Ureter (tissue), 1 donor: ENCODE data around the gene OR52N2. TPM values are rescaled to one million over a fixed set of nuclear protein-coding genes. Genes with fewer than 3 reads are reported as not detected.

Source experiments
- DNase-seq: peaks from one replicate; pipeline ENCODE4 v3.0.0-alpha.2; 2020; ENCODE audit warnings: low spot score
- total RNA-seq: library from RNA; stranded (reverse); gene quantifications from one replicate; pipeline ENCODE4 v1.2.4, GENCODE V29; 2023
- donor health status: DM: yes; HTN: yes; CAD: no.

The OR52N2 gene
- total RNA-seq, result not detected

DNA sequence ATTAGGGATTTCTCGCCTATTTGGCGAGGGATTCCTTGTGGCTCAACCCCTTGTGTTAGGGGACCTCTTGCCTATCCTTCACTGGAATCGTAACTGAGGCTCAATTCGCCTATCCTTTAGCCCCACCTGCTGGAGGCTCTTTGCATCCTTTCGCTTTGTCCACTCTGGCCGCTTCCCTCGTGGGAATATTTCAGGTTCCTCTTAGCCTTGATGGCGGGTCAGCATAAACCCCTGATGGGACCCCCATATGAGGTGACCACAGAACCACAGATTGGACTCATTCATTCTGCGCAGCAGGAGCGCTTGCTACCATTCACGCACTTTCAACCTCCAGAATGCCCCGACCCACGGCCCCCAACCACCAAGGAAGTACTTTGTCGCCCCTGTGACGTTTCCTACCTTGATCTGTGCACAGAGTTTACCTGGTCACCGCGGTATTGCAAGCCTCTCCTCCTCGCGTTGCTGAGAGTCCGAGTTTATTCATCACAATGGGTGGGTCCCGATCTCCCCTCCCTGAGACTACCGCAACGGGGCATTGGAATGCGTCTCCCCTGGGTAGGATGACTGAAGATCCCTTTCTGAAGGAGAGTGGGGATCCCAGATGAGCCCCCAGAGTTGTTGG is at the start of gene OR52N2:
TSS of gene OR52N2 (plus strand) at position 425 of the 622 bp plus-strand sequence. CDS start 11,412 bp downstream, outside the sequence.
- peak; percentile 79 for DNase-seq

DNA sequence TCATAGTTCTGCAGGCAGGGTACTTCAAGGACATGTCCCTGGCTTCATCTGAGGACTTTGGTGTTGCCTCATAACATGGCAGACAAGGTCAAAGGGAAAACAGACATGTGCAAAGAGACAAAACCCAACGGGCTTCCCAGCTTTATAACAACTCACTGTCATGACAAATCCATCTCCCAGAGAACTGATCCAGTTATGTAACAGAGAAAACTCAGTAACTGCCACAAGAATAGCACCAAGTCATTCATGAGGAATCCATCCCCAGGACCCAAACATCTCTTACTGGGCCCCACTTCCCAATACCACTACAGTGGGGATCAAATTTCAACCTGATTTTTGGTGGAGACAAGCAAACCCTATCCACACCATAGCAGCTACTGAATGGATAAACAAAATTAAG is 41.7 kb upstream of the OR52N2 start:
- no peak for DNase-seq

DNA sequence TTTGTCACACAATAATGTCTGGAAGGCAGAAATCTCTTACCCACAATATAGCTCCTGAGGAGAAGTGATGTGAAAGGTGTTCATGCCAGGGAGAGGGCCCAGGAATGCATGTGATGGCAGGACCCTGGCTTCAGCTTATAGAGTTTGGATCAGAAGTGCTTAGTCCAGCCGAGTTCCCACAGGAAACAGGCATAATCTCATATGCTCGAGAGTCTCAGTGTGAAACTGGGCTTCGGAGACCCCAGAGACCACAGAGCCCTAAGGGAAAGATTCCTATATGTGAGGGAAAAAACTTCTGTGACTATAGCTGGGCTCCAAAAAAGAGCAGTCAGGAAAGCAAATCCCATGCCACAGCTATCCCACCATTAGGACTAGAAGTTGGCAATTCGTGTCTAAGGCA is 25.5 kb upstream of the OR52N2 start, which contains the start of gene OR52N5:
TSS of gene OR52N5 (minus strand) at position 101 of the 400 bp plus-strand sequence. CDS start 4,721 bp downstream, outside the sequence.
- no peak for DNase-seq

DNA sequence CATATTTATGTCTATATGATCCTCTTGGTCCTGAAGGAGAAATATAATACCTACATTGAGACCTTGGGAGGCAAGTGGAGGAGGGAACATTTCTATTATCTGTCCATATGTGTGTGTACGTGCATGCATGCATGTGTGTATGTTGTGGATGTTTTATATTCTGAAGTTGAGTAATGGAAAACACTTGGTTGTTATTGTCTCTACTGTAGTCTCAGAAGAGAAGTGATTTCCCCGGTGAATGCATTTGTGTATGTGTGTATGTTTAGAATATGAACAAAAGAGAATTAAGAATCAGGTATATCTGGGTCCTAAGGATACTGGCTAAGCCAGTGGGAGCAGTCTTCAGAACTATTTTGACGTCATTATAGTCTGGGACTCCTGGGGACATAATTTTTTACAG is 17.6 kb upstream of the OR52N2 start, which contains the start of gene OR52N1:
TSS of gene OR52N1 (minus strand) at position 101 of the 400 bp plus-strand sequence. CDS start 2,449 bp downstream, outside the sequence.
- DNase-seq, result no peak

DNA sequence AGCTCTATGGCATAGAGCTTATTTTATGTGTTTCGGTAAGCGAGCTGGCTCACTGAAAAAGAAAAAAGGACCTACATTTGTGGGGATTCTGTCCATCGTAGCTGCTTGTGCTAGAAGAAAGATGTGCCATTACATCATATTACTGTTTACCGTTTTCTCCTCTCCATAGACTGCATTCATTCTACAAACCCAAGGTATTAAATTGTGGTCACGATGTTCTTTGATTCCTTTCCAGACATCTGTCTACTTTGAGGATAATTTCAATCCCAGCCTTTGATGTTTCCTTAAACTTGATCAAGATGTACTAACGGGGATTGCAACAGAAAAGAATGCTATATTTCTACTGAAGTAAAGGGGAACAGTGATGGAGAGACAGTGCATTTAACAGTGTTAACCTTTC is 12.2 kb upstream of the OR52N2 start:
- no peak for DNase-seq

DNA sequence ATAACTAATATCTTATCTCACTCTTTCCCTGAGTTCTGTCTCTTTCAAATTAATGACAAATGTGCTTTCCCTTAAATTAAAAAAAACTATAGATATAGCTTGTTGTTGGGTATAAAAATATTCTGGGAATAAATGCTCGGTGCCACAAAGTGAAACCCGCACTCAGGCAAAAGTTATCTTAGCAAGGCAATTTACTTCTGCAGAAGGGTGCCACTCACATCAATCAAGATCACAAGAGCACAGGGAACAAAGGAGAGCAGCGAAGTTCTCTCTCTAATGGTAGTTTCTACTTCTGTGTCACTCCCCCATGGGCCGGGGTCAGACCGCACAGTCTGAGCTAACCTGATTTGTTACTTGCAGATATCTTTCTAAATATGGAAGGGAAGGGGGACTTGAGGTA is 4.7 kb upstream of the OR52N2 start:
- no peak for DNase-seq

DNA sequence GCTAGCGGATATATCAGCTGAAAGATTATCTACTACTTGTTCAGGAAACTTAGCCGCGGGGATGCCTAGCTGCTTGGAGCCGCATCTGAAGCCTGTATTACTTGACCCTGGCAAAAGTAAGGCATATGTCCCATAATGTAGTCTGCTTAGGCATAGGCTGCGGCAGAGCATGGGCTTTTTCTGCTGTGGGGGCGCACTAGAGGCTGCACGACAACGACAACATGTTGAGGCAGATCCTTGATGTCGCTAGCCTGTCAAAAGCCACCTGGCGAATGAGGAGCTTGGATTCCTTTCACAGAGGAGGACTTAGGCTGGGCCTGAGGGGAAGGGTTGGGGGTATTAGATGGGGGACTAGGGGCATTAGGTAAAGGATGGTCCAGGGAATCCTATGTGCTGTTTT is 1.1 kb upstream of the OR52N2 start:
- DNase-seq, result no peak

DNA sequence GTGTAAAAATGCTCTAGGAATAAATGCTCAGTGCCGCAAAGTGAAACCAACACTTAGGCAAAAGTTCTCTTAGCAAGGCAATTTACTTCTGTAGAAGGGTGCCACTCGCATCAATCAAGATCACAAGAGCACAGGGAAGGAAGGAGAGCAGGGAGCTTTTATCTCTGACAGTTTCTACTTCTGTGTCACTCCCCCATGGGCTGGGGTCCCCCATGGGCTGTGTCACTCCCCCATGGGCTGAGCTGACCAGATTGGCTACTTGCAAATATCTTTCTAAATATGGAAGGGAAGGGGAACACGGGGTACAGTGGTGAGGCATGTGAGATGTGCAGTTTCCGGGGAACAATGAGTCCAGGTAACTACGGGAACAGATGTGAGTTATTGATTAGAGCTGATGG is 397 bp downstream of the OR52N2 start:
- DNase-seq, result no peak

DNA sequence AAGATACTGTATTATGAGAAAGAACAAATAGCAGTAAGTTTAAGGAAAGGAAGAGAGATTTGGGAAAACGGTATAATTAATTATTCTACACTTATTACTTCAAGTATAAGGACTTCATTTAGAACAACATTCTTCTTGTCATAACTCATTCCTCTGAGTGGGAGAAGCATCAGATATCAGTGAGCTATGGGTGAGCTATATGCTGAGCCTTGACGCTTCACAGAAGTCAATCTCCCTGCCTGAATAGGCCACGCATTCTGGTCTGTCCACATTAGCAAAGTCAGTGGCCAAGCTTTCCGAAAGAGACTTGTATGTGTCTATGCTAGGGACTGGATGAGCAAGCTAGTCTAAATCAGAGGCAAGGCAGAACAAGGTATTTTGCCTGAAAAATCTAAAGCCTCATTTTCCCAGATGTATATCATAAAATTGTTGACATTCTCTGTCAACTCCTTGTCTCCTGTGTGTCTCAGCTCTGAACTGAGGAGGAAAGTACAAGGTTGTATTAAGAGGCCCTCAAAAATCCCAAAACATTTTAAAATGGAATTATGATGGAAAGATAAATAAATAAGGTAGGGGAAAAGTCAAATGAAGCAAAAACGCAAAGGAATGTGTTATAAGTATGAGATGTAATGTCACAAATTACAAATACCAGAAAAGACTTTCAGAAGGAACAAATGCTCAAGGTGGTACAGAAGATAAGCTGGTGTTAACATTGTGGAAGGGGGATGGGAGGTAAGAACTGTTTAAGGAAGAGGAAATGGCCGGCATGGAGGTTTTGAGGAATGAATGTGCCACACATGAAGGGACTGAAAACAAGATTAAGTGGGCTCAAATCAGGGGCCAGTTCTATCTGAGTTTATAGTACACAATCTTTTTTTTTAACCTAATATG is 1.4 kb downstream of the OR52N2 start:
- DNase-seq, result no peak

DNA sequence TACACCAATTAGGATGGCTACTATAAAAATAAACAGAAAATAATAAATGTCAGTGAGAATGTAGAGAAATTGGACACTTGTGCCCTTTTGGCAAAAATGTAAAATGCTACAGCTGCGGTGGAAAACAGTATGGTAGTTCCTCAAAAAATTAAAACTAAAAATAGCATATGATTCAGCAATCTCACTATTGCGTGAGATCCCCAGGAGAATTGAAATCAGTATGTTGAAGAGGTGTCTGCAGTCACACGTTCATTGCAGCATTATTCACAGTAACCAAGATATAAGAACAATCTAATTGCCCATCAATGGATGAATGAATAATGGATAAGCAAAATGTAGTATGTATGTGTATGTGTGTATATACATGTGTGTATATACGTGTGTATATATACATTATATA is 6.8 kb downstream of the OR52N2 start:
- no peak for DNase-seq

DNA sequence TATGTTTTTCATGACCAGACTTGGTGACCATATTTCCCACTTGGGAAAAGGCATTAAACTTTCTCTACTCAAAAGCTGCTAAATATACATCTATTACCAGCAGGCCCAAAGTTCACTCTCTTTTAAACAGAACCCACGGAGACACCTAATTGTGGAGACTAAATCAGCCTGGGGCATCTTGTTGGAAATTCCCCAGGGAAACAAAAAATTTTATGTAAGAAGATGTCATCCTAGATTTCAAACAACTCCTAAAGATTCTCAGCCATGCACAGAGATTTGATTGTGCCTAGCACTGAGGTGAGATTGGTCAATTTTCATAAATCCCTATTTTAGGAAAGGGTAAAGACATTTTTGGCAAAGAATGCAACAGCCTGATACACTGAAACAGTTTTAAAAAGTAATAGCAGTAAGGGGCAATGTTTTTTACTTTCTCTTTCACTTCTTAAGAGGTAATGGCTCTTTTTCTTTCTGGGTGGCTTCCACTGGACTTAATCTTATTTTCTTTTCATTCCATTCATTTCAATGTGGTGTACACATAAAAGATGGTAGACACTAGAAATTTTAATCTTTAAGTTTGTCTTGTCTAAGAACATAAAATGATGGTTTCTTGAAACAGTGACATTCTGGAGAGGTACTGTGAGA is 9.6 kb downstream of the OR52N2 start:
- DNase-seq, result no peak

DNA sequence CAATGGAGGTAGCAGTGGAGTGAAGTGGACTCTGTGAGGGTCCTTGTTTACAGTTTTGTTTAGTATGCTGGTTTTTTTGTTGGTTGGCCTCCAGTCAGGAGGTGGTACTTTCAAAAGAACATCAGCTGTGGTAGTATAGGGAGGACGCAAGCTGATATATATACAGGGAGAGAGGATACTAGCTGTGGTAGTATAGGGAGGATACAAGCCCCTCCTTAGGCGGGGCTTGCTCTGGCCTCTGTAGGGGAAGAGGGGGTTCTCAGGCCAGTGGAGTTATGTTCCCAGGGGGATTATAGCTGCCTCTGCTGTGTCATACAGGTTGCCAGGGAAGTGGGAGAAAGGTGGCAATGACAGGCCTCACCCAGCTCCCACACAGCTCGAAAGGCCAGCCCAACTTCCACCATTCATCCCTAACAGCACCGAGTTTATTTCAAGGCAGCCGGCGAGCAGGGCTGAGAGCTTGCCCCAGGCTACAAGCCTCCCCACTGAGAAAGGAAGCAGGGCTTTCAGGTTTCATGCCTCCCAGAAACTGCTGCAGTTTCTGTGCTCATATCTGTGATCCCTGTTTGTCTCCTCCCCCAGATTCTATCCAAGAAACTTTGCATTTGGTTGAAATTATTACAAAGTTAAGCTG is 22.6 kb downstream of the OR52N2 start:
- DNase-seq, result no peak

DNA sequence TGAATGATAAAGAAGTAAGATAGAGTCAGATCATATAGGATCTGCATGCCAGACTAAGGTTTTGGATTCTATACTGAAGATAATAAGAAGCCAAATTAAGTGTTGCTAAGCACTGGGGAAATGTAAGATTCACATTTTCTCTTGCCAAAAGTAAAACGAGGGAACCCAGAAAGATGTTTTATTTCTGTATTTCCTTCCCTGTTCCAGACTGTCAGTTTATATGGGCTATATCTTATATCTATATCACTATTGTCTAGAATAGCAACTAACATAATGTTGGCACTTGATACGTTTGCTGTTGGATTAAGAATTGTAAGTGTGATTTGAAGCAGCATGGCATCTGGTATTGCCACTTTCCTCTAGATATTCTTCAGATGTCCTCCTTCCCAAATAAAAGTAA is 24.7 kb downstream of the OR52N2 start:
- DNase-seq, result no peak

DNA sequence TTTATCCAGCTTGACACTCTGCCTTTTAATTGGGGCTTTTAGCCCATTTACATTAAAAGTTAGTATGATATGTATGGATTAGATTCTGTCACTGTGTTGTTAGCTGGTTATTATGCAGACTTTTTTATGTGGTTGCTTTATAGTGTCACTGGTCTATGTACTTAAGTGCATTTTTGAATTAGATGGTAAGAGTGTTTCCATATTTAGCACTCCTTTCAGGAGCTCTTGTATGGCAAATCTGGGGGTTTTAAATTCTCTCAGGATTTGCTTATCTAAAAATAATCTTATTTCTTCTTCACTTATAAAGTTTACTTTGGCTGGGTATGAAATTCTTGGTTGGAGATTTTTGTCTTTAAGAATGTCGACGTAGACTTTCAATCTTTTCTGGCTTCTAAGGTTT is 29.0 kb downstream of the OR52N2 start:
- DNase-seq, result no peak

DNA sequence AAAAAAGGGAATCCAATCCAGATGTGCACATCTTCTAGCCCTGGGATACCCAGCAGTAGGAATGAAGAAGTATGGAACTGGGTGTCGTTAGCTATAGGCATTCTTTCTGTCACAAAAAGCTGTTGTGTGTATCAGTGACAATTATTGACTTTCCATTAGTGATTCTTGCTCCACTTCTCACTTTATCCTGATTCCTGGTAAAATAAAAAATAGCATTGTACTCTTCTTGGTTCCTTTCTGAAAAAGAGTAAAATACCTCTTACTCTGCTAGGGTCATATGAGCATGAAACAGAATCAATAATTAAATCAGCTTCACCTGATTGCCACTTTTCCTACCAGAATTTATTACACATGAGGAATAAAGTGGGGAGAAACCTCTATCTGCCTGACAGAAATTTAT is 33.1 kb downstream of the OR52N2 start, which contains the start of gene OR52E6:
TSS of gene OR52E6 (minus strand) at position 101 of the 400 bp plus-strand sequence. CDS start at position 101, 0 bp downstream.
- DNase-seq, result no peak

DNA sequence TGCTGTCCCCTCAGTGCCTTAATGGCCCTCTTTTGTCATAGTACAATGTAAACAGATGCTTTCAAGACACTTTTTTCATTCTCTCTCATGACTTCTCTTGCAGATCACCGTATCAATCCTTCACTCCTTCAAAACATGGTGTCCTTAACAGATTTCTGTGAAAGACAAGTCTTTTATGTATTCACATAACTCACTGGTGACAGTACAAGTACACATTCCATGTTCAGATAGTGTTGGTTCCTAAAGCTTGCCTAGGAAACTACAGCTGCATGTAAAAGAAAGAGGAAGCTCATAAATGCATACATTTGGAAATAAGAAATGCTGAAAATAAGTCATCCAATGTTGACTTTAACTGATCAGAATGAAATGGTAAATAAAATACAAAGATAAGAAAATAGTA is 38.0 kb downstream of the OR52N2 start:
- DNase-seq, result no peak

DNA sequence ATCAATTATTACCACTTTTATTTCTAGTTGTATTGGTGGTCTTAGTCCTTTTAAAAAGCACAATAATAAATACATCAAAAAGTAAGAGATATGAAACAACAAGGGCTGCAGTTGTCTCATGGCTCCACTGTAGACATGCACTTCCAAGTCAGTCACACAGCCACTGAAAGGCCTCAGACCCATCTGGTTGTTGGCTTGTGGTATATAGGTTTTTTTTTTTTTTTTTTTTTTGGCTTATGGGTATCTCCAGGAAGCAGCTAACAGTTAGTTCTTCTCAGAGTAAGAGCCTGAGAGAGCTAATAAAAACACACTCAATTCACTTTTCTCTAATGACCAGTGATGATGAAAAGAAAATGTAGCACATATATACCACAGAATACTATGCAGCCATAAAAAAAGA is 39.0 kb downstream of the OR52N2 start:
- DNase-seq, result no peak

DNA sequence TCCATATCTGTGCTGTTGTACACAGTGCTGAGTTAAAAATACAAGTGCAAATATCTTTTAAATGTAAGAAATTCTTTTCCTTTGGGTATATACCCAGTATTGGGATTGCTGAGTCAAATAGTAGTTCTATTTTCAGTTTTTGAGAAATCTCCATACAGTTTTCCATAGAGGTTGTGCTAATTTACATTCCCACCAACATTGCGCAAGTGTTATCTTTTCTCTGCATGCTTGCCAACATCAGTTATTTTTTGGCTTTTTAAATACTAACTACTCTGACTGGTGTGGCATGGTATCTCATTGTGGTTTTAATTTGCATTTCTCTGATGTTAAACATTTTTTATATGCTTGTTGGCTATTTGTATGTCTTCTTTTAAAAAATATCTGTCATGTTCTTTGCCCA is 42.3 kb downstream of the OR52N2 start:
- no peak for DNase-seq

DNA sequence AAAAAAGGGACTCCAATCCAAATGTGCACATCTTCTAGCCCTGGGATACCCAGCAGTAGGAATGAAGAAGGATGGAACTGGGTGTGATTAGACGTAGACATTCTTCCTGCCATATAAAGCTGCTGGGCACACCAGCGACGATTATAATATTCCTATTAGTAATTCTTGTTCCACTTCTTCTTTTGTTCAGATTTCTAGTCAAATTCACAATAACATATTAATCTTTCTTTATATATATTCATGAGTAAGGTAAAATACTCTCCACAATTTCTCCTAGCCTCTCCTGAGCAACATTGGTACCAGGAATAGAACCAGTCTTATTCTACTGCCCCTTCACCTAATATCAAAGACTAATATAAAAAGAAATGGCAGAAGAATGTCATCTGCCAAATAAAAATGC is 48.9 kb downstream of the OR52N2 start, which contains the start of gene OR52E8:
TSS of gene OR52E8 (minus strand) at position 101 of the 400 bp plus-strand sequence. CDS start at position 101, 0 bp downstream.
- DNase-seq, result no peak

DNA sequence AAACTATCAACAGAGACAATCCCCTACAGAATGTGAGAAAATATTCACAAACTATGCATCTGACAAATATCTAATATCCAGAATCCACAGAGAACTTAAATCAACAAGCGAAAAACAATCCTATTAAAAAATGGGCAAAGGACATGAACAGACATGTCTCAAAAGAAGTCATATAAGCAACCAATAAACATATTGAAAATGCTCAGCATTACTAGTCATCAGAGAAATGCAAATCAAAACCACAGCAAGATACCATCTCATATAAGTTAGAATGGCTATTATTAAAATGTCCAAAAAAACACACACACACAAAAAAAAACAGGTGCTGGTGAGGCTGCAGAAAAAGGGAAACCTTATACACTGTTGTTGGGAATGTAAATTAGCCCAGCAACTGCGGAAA is 57.1 kb downstream of the OR52N2 start:
- DNase-seq, result no peak
